Neural progenitor cell (in vitro differentiated cells): ENCODE results near the gene RHBDF1.
"Not testable (repeated sequence)": the region's sequence is repeated elsewhere in the genome, so short reads cannot be mapped to it uniquely, and the experiment has no call there.

ENCODE experiments used
- CTCF ChIP-seq: fragments of 200-600 bp; sonication (generic); IDR thresholded peaks from 2 replicates; pipeline ENCODE4 v1.5.1; 2017; ENCODE audit warnings: antibody characterized with exemption, mild to moderate bottlenecking
- EZH2 ChIP-seq: fragments of 200-600 bp; sonication (generic); IDR thresholded peaks from 2 replicates; pipeline ENCODE4 v1.6.1; 2017; ENCODE audit warnings: antibody characterized with exemption, mild to moderate bottlenecking, moderate library complexity

- TF ChIP-seq EZH2, CTCF: not testable (repeated sequence)
Measured at GRCh38 chr16:24151-24550, 48.3 kb downstream of the RHBDF1 start.
